ENCODE measurements around the gene GALNT10. TPM values are rescaled to one million over a fixed set of nuclear protein-coding genes. Genes with fewer than 3 reads are reported as not detected.

GALNT10 gene
- total RNA-seq, 1 donor from 2014 or later, result 4.8 TPM

DNA sequence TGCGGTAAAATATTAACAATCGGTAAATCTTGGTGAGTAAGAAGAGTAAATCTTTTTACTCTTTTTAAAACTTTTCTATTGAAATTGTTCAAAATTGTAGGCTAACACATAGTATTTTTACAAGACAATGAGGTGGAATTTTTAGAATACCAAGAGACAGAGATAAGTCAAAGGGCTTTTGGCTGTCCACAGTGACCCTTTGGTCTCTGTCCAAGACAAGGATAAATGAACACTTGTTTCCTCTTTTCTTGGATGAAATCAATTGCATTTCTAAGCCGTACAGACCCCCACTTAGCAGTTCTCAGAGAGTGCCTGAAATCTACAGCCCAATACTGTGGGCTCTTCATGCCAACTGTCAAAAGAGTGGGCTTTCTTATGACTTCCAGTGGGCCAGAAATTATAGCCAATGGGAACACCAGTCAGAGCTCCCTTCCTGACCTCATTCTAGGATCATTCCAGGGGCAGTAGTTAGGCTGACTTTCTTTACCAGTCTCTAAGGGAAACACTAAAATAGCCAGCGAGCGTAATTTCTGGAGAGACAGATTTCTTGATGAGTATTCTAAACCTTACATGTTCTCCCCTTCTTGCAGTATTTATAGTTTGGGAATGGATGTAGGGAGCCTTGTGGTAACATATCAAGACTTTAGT lies 74.1 kb downstream of the GALNT10 start:
- Mint-ChIP-seq H3K9me3 (ENCODE audit: unreplicated experiment) (no peaks in the 10 kb centered on the region), H3K27me3 (ENCODE audit: unreplicated experiment) (no peaks in the 10 kb centered on the region), H3K4me1 (ENCODE audit: low read depth, unreplicated experiment) (peaks cover 1% of the 10 kb centered on the region), H3K4me3 (ENCODE audit: unreplicated experiment) (no peak overlapping the region), H3K36me3 (ENCODE audit: unreplicated experiment) (peaks cover 10% of the 10 kb centered on the region), H3K27ac (ENCODE audit: unreplicated experiment) (no peak overlapping the region)
- DNase-seq, result no peak
- TF ChIP-seq, protein P1, sequence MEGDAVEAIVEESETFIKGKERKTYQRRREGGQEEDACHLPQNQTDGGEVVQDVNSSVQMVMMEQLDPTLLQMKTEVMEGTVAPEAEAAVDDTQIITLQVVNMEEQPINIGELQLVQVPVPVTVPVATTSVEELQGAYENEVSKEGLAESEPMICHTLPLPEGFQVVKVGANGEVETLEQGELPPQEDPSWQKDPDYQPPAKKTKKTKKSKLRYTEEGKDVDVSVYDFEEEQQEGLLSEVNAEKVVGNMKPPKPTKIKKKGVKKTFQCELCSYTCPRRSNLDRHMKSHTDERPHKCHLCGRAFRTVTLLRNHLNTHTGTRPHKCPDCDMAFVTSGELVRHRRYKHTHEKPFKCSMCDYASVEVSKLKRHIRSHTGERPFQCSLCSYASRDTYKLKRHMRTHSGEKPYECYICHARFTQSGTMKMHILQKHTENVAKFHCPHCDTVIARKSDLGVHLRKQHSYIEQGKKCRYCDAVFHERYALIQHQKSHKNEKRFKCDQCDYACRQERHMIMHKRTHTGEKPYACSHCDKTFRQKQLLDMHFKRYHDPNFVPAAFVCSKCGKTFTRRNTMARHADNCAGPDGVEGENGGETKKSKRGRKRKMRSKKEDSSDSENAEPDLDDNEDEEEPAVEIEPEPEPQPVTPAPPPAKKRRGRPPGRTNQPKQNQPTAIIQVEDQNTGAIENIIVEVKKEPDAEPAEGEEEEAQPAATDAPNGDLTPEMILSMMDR (IDR thresholded peaks at IDR 0.05; ENCODE audit: partially characterized antibody, unreplicated experiment), result no peak

DNA sequence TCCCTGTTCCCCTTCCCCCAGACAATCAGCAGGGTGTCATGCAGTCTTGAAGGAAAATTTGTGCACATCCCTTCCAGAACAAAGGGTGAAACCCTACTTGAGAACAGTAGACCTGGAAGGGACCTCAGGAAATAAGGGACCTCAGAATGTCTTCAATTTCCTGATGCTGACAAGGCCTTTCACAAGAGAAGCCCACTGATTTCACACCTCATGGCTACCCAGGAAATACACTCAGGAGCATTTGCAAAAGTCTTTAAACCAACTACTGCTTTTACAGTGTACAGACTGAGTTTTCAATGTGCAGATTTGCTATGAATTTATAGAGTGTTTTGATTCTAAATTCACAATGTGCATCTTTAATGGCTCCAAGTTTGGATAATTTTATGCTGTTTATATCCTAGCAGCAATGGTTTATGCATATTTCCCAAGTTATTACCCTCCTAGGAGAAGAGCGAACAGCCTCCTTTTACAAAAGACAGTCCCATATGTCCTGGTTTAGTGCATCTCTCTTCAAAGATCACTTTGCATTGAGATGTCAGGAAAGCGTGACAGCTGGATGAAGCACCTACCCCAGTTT lies 74.8 kb downstream of the GALNT10 start:
- DNase-seq, result no peak
- H3K4me3 Mint-ChIP-seq (ENCODE audit: unreplicated experiment), result no peak overlapping the region
- H3K4me1 Mint-ChIP-seq (ENCODE audit: low read depth, unreplicated experiment), result peaks cover 1% of the 10 kb centered on the region
- no peaks in the 10 kb centered on the region for H3K27me3 Mint-ChIP-seq (ENCODE audit: unreplicated experiment)
- H3K9me3 Mint-ChIP-seq (ENCODE audit: unreplicated experiment), result no peaks in the 10 kb centered on the region
- H3K27ac Mint-ChIP-seq (ENCODE audit: unreplicated experiment), result no peak overlapping the region
- H3K36me3 Mint-ChIP-seq (ENCODE audit: unreplicated experiment), result peaks cover 10% of the 10 kb centered on the region
- TF ChIP-seq, protein P1 (IDR thresholded peaks at IDR 0.05; ENCODE audit: partially characterized antibody, unreplicated experiment), result no peak

DNA sequence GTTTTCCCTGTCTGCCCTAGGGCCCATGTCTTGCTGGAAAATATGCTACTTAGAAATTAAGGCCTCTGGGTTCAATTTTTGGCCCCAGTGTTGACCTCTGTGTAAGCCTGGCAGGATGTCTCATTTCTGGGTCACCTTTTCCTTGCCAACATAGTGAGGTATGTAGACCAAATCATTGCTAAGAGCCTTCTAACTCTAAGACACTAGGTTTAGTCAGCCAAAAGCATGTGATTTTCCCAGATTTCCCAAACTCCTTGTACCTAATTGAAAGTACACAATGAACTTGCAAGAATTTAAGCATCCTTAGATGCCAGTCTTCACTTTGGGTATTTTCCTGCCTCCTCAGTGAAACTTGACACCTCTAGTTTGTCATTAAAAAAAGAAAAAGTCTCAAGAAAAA lies 77.0 kb downstream of the GALNT10 start:
- TF ChIP-seq, protein P1 (IDR thresholded peaks at IDR 0.05; ENCODE audit: partially characterized antibody, unreplicated experiment), result no peak
- peaks cover 6% of the 10 kb centered on the region for H3K4me1 Mint-ChIP-seq (ENCODE audit: low read depth, unreplicated experiment)
- DNase-seq, result no peak
- H3K4me3 Mint-ChIP-seq (ENCODE audit: unreplicated experiment), result no peak overlapping the region
- H3K36me3 Mint-ChIP-seq (ENCODE audit: unreplicated experiment), result peaks cover 8% of the 10 kb centered on the region
- H3K9me3 Mint-ChIP-seq (ENCODE audit: unreplicated experiment), result no peaks in the 10 kb centered on the region
- H3K27ac Mint-ChIP-seq (ENCODE audit: unreplicated experiment), result no peak overlapping the region
- H3K27me3 Mint-ChIP-seq (ENCODE audit: unreplicated experiment), result no peaks in the 10 kb centered on the region

DNA sequence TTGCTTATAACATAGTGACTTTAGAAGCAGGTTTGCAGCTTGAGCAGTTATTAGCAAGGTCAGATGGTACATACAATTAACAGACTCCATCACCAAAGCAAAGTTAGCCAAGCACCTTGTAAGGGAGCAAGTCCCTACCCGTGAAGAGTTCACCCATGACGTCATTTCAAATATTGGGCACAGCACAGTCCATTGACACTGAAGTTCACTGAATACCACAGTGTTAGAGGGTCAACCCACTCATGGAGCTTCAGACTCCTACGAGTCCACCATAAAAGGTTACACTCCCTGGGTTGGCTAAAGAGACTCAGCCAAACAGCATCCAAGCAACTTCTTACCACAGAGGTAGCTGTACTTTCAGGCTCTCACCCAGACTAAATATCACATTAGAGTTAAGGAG lies 77.5 kb downstream of the GALNT10 start:
- H3K4me3 Mint-ChIP-seq (ENCODE audit: unreplicated experiment), result no peak overlapping the region
- no peak overlapping the region for H3K27ac Mint-ChIP-seq (ENCODE audit: unreplicated experiment)
- H3K27me3 Mint-ChIP-seq (ENCODE audit: unreplicated experiment), result no peaks in the 10 kb centered on the region
- H3K9me3 Mint-ChIP-seq (ENCODE audit: unreplicated experiment), result no peaks in the 10 kb centered on the region
- H3K4me1 Mint-ChIP-seq (ENCODE audit: low read depth, unreplicated experiment), result peaks cover 6% of the 10 kb centered on the region
- TF ChIP-seq, protein P1 (IDR thresholded peaks at IDR 0.05; ENCODE audit: partially characterized antibody, unreplicated experiment), result no peak
- DNase-seq, result no peak
- H3K36me3 Mint-ChIP-seq (ENCODE audit: unreplicated experiment), result peaks cover 3% of the 10 kb centered on the region

DNA sequence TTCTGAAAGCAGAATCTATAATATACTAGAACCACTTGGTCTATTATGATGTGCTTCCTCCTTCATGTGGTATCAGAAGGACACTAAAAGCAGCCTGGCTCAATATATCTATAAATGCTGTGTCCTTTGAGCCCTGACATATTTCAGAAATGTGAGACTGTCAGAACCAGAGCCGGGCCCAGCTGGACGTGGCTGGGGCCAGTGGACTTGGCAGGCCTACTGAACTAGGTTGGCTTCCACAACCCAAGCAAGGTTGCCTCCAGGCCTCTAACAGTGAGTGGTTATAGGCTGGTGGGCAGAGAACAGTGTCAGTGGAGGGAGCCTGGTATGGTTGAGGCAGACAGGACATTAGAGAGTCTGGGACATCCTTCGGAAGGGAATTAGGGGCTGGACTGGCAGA lies 78.9 kb downstream of the GALNT10 start:
- DNase-seq, result no peak
- Mint-ChIP-seq H3K36me3 (ENCODE audit: unreplicated experiment) (no peaks in the 10 kb centered on the region), H3K4me1 (ENCODE audit: low read depth, unreplicated experiment) (peaks cover 6% of the 10 kb centered on the region), H3K9me3 (ENCODE audit: unreplicated experiment) (no peaks in the 10 kb centered on the region), H3K4me3 (ENCODE audit: unreplicated experiment) (no peak overlapping the region), H3K27ac (ENCODE audit: unreplicated experiment) (no peak overlapping the region), H3K27me3 (ENCODE audit: unreplicated experiment) (no peaks in the 10 kb centered on the region)
- TF ChIP-seq, protein P1 (IDR thresholded peaks at IDR 0.05; ENCODE audit: partially characterized antibody, unreplicated experiment), result no peak
